K562 (cell line): ENCODE data around the gene TMEM86B. TPM values are rescaled to one million over a fixed set of nuclear protein-coding genes. Genes with fewer than 3 reads are reported as not detected.

Experiments
- BCLAF1 ChIP-seq, 2 experiments: fragments of 450-650 bp in 1 of 2; IDR thresholded peaks; 2 replicates each; pipeline ENCODE4 v1.6.1; 2011 to 2017; ENCODE audit warnings: low read depth in 2 of 2, antibody characterized with exemption in 1 of 2, borderline replicate concordance in 1 of 2, low read length in 1 of 2, mild to moderate bottlenecking in 1 of 2, mixed read lengths in 1 of 2; ENCODE audit not compliant: control insufficient read depth in 1 of 2
- BDP1 ChIP-seq: IDR thresholded peaks from 3 replicates; pipeline ENCODE4 v1.6.1; 2011; ENCODE audit not compliant: insufficient read length, insufficient read depth
- DPF2 ChIP-seq: fragments of 450-650 bp; IDR thresholded peaks from 2 replicates; pipeline ENCODE4 v1.6.1; 2016
- FOXA1 ChIP-seq: fragments of 450-650 bp; IDR thresholded peaks from 2 replicates; pipeline ENCODE4 v1.6.1; 2016; ENCODE audit warnings: mild to moderate bottlenecking, borderline replicate concordance
- PHF21A ChIP-seq: fragments of 450-650 bp; IDR thresholded peaks from 2 replicates; pipeline ENCODE4 v1.6.1; 2017; ENCODE audit warnings: low read depth, borderline replicate concordance
- POLR2A ChIP-seq: fragments of 450-650 bp; conservative IDR thresholded peaks from 2 replicates; pipeline ENCODE4 v1.6.1; 2016
- TBL1XR1 ChIP-seq, 2 experiments: IDR thresholded peaks; 2 replicates each; pipeline ENCODE4 v1.6.1; 2012; ENCODE audit warnings: improper control_type of control experiment in 2 of 2, low read length in 2 of 2, mild to moderate bottlenecking in 1 of 2
- ZBTB26 ChIP-seq: fragments of 450-650 bp; formaldehyde crosslinking; IDR thresholded peaks from 2 replicates; pipeline ENCODE4 v1.4.0; 2022; ENCODE audit warnings: missing genetic modification characterization
- ZNF57 ChIP-seq: fragments of 450-650 bp; formaldehyde crosslinking; IDR thresholded peaks from 2 replicates; pipeline ENCODE4 v1.4.0; 2020; ENCODE audit warnings: mild to moderate bottlenecking, moderate library complexity
- ZNF583 ChIP-seq: fragments of 250-450 bp; sonication (Bioruptor Pico); IDR thresholded peaks from 2 replicates; pipeline ENCODE4 v1.4.0; 2020
- polyA plus RNA-seq, 8 experiments: library from polyadenylated mRNA; depleted of rRNA in 4 of 8; stranded (reverse) in 5 of 8; unstranded in 3 of 8; fragments of >200 nt; fragmentation: Nextera tagmentation in 2 of 8; fragmentation: Illumina TruSeq in 1 of 8; extraction: Ambion mirVana in 2 of 8; extraction: Trizol in 1 of 8; gene quantifications; 2 replicates each; pipeline versions ENCODE4 v1.2.1 to v1.2.3, GENCODE V29; 2011 to 2014; ENCODE audit warnings: inconsistent platforms in 1 of 8, missing spikeins in 1 of 8
- total RNA-seq, 7 experiments: library from RNA; depleted of rRNA in 6 of 7; stranded (reverse); fragments of >200 nt in 6 of 7; fragmentation: Illumina TruSeq in 2 of 7; extraction: Trizol in 2 of 7; gene quantifications; 2 replicates each; pipeline versions ENCODE4 v1.2.1 to v1.2.3, GENCODE V29; 2011 to 2021; ENCODE audit warnings: low replicate concordance in 1 of 7
- TF ChIP-seq, protein P1 (sequence below): fragments of 450-650 bp; IDR thresholded peaks from 2 replicates; pipeline ENCODE4 v1.6.1; 2016; ENCODE audit warnings: low read depth
- TF ChIP-seq, protein P2 (sequence below): fragments of 450-650 bp; IDR thresholded peaks from 2 replicates; pipeline ENCODE4 v1.6.1; 2016; ENCODE audit warnings: missing biosample characterization, missing genetic modification characterization

TMEM86B gene
- total and polyA plus RNA-seq, 9 of the 15 experiments (the other 6 are each of a cell fraction or from before 2014, with no cell fraction given), result 0.28 to 7.9 (median 2.1) TPM

GRCh38 chr19:55206664-55207500 is 21.7 kb downstream of the TMEM86B start (continued):
- TF ChIP-seq, protein P1, sequence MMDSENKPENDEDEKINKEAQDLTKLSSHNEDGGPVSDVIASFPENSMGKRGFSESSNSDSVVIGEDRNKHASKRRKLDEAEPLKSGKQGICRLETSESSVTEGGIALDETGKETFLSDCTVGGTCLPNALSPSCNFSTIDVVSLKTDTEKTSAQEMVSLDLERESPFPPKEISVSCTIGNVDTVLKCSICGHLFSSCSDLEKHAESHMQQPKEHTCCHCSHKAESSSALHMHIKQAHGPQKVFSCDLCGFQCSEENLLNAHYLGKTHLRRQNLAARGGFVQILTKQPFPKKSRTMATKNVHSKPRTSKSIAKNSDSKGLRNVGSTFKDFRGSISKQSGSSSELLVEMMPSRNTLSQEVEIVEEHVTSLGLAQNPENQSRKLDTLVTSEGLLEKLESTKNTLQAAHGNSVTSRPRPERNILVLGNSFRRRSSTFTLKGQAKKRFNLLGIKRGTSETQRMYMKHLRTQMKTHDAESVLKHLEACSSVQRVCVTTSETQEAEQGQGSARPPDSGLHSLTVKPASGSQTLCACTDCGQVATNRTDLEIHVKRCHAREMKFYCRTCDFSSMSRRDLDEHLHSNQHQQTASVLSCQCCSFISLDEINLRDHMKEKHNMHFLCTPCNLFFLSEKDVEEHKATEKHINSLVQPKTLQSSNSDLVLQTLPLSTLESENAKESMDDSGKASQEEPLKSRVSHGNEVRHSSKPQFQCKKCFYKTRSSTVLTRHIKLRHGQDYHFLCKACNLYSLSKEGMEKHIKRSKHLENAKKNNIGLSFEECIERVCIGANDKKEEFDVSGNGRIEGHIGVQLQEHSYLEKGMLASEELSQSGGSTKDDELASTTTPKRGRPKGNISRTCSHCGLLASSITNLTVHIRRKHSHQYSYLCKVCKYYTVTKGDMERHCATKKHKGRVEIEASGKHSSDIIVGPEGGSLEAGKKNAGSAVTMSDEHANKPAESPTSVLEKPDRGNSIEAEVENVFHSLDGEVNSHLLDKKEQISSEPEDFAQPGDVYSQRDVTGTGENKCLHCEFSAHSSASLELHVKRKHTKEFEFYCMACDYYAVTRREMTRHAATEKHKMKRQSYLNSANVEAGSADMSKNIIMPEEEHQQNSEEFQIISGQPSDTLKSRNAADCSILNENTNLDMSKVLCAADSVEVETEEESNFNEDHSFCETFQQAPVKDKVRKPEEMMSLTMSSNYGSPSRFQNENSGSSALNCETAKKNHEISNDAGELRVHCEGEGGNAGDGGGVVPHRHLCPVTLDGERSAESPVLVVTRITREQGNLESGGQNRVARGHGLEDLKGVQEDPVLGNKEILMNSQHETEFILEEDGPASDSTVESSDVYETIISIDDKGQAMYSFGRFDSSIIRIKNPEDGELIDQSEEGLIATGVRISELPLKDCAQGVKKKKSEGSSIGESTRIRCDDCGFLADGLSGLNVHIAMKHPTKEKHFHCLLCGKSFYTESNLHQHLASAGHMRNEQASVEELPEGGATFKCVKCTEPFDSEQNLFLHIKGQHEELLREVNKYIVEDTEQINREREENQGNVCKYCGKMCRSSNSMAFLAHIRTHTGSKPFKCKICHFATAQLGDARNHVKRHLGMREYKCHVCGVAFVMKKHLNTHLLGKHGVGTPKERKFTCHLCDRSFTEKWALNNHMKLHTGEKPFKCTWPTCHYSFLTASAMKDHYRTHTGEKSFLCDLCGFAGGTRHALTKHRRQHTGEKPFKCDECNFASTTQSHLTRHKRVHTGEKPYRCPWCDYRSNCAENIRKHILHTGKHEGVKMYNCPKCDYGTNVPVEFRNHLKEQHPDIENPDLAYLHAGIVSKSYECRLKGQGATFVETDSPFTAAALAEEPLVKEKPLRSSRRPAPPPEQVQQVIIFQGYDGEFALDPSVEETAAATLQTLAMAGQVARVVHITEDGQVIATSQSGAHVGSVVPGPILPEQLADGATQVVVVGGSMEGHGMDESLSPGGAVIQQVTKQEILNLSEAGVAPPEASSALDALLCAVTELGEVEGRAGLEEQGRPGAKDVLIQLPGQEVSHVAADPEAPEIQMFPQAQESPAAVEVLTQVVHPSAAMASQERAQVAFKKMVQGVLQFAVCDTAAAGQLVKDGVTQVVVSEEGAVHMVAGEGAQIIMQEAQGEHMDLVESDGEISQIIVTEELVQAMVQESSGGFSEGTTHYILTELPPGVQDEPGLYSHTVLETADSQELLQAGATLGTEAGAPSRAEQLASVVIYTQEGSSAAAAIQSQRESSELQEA, result no peak
- TF ChIP-seq BCLAF1 (IDR thresholded peaks at IDR 0.05; ENCODE audit: borderline replicate concordance in 1 of 2, control insufficient read depth in 1 of 2, low read depth in 2 of 2, low read length in 1 of 2), result no peak
- no peak for TF ChIP-seq ZBTB26 (CRISPR knock-in tag)
- TF ChIP-seq TBL1XR1 (IDR thresholded peaks at IDR 0.05; ENCODE audit: low read length in 2 of 2), result peak in 1 of 2 experiments; percentile 54; a peak in 2 of 4 replicates
- TF ChIP-seq ZNF57 (CRISPR knock-in tag), result no peak
- peak; percentile 94 for TF ChIP-seq DPF2
- TF ChIP-seq, protein P2, sequence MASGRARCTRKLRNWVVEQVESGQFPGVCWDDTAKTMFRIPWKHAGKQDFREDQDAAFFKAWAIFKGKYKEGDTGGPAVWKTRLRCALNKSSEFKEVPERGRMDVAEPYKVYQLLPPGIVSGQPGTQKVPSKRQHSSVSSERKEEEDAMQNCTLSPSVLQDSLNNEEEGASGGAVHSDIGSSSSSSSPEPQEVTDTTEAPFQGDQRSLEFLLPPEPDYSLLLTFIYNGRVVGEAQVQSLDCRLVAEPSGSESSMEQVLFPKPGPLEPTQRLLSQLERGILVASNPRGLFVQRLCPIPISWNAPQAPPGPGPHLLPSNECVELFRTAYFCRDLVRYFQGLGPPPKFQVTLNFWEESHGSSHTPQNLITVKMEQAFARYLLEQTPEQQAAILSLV (tag), result no peak
- no peak for TF ChIP-seq FOXA1
- no peak for TF ChIP-seq ZNF583 (CRISPR knock-in tag)
- no peak for TF ChIP-seq PHF21A
- TF ChIP-seq POLR2A, result peak; percentile 86
- no peak for TF ChIP-seq BDP1
